A549 treated with AZD9567 at 1 μM for 4 hours (cell line): ENCODE results near the gene HEPACAM2. TPM values are rescaled to one million over a fixed set of nuclear protein-coding genes. Genes with fewer than 3 reads are reported as not detected.

Experiments used
- total RNA-seq: library from RNA; stranded (reverse); fragments of 200-300 nt; extraction: Qiagen RNA extraction; gene quantifications from 5 replicates; pipeline ENCODE4 v1.2.3, GENCODE V29; 2022; ENCODE audit not compliant: insufficient read depth

Gene HEPACAM2
- total RNA-seq: not detected in 5 replicates

DNA sequence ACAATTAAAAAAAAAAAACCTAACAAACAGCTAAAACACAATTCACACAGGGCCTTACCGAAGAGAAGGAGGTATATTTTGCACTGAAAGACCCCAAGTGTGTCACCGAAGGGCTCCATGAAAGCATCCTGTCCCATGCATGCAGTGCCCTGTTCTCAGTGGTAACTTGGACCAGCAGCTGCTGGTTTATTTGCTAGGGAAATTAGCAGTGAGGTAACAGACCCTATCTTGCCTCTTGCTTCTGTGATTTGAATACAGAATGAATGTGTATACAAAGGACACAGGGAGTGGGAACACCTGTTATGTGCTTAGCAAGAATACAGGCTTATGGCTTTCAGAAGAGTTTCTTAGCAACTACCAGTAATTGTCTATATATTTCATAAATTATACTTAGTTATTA lies at the start of gene HEPACAM2:
Gene HEPACAM2 (minus strand): TSS at position 160 of the 400 bp plus-strand sequence.

DNA sequence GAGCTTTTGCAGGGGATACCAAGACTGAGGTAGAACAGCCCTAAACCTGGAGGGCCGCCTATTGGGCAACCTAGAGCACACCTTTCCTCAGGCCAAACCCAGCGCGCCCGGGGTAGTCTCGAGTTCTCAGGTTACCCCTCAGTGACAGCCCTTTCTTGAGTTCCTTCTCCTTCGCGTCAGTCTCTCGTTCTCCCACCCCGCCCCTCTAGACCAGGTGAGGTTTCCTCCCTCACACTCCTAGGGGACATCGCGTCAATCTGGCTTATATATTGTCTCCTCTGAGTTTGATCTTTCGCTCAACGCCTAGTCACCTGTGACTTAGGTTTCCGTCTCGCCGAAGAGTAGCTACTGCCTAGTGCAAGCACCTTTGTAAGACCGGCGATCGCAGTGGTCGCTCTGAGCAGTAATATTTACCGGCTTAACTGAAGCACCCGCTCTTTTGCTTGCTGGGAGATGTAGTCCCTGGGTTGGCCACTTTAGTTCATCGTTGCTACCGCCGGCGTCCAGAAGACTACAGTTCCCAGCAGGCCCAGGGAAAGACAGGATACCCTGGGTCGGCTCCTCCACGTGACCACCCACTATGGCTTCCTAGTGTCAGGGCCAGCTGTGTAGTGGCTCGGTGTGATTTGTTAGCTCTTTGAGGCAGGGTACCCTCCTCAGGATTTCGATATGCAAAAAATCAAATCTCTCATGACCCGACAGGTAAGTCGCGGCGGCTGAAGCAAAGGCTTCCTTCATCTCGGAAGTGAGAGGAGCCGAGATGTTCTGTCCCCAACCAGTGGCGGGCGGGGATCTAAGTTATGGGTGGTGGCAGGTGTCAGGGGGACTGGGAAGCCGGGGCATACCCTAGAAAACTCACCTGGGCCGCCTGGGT lies 5.8 kb upstream of the HEPACAM2 start, which contains the start of gene VPS50:
Gene VPS50 (plus strand): TSS at position 568 of the 874 bp plus-strand sequence. CDS start 102 bp downstream, at position 670.

DNA sequence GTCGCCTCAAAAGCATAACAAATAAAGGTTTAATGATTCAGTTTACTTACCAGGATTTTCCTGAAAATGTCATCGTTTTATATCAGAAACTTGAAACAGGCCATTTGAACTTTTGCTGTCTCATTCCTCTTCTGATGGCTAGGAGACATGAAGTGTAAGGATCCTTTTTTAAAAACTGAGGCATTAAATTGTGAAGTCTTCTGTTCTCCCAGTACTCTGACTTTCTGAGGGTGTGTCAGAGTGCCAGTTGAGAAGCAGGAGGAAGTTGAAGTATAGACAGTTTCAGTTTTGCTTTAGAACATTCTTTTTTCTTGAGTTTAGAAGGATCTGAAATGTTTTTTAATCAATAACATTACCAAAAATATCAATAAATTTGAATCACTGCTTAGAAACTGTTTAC lies 78.1 kb downstream of the HEPACAM2 start, which contains the start of gene SAMD9L:
Gene SAMD9L (minus strand): TSS at position 242 of the 400 bp plus-strand sequence. CDS start 12,414 bp downstream, outside the sequence.

Other genes starting within 250 kb of the HEPACAM2 start
- gene SAMD9, start 108.5 kb downstream of the HEPACAM2 start, total RNA-seq: 2.2 to 4.0 TPM (median 3.1 TPM) in 5 replicates
- gene SAMD9L, start 78.1 kb downstream of the HEPACAM2 start, total RNA-seq: 0.35 to 0.54 TPM (median 0.47 TPM) in 4 of 5 replicates, not detected in the other
- gene VPS50, start 5.9 kb upstream of the HEPACAM2 start, total RNA-seq: 4.5 to 7.1 TPM (median 5.3 TPM) in 5 replicates